AG04450 (cell line): ENCODE measurements around the gene NET1. TPM values are rescaled to one million over a fixed set of nuclear protein-coding genes. Genes with fewer than 3 reads are reported as not detected.

Experiments used
- CTCF ChIA-PET: fragments of 300-600, 350-600 bp; formaldehyde crosslinking; extraction: SDS; loops from one replicate; lab custom pipeline; 2022; ENCODE audit warnings: antibody characterized with exemption, inconsistent platforms; lab: Charles Lee
- POLR2A ChIA-PET: fragments of 350-600 bp; formaldehyde crosslinking; extraction: SDS; loops from one replicate; lab custom pipeline; 2021; ENCODE audit warnings: antibody characterized with exemption, inconsistent platforms; lab: Yijun Ruan, JAX
- DNase-seq: peaks from one replicate; pipeline ENCODE4 v3.0.0-alpha.2; 2011; ENCODE audit warnings: low read depth, low spot score
- H3K27ac ChIP-seq: one replicate; pipeline ENCODE4 v1.5.1; 2012; ENCODE audit warnings: low read depth, low read length, control low read depth
- H3K27me3 ChIP-seq: one replicate; pipeline ENCODE4 v1.6.0; 2012; ENCODE audit warnings: low read length; ENCODE audit not compliant: control insufficient read depth, insufficient read depth
- H3K4me3 ChIP-seq: 2 replicates; pipeline ENCODE4 v1.5.1; 2011; ENCODE audit warnings: mild to moderate bottlenecking, low read depth, low read length, control low read depth
- H3K9me3 ChIP-seq: 2 replicates; pipeline ENCODE4 v1.5.1; 2012; ENCODE audit warnings: low read length; ENCODE audit not compliant: control insufficient read depth, insufficient read depth
- CTCF ChIP-seq: IDR thresholded peaks from 2 replicates; pipeline ENCODE4 v1.5.1; 2011; ENCODE audit warnings: low read depth, low read length, control low read depth, inconsistent platforms
- polyA plus RNA-seq: library from polyadenylated mRNA; depleted of rRNA; stranded (reverse); fragments of >200 nt; gene quantifications from 2 replicates; pipeline ENCODE4 v1.2.3, GENCODE V29; 2011

The NET1 gene
- polyA plus RNA-seq, 1 experiment = 46.8 TPM

- TF ChIP-seq CTCF = no peak
- peaks cover 39% of the 10 kb centered on the region for H3K27me3 ChIP-seq
- H3K4me3 ChIP-seq = no peak overlapping the region
- no peak for DNase-seq
- ChIA-PET POLR2A (no interaction called here), CTCF (no interaction called here)
- peaks cover 6% of the 10 kb centered on the region; the same call in 1 of the 2 replicates for H3K9me3 ChIP-seq
- no peak overlapping the region for H3K27ac ChIP-seq
Measured at GRCh38 chr10:5498791-5499492, 86.6 kb downstream of the NET1 start.

GRCh38 chr10:5499493-5500140, 87.3 kb downstream of the NET1 start, which contains the start of gene CALML5:
TSS of gene CALML5 (minus strand) at chr10:5499570. CDS start at chr10:5499438, 132 bp downstream.
- POLR2A ChIA-PET = no interaction called here
- DNase-seq = no peak
- no peak within 1 kb of the TSS for H3K4me3 ChIP-seq
- CTCF ChIA-PET = no interaction called here
- peaks cover 6% of the 10 kb centered on the region; the same call in 1 of the 2 replicates for H3K9me3 ChIP-seq
- no peak for TF ChIP-seq CTCF
- no peak within 1 kb of the TSS for H3K27ac ChIP-seq
- peaks cover 45% of the 10 kb centered on the region for H3K27me3 ChIP-seq

- CTCF ChIA-PET = no interaction called here
- TF ChIP-seq CTCF = no peak
Measured at GRCh38 chr10:5500162-5500670, 87.9 kb downstream of the NET1 start.

GRCh38 chr10:5500910-5501309, 88.6 kb downstream of the NET1 start:
- Histone ChIP-seq H3K9me3 (peaks cover 6% of the 10 kb centered on the region; the same call in 1 of the 2 replicates), H3K27me3 (peaks cover 49% of the 10 kb centered on the region), H3K27ac (no peak overlapping the region), H3K4me3 (no peak overlapping the region)
- CTCF ChIA-PET = no interaction called here
- DNase-seq = no peak
- POLR2A ChIA-PET = no interaction called here
- no peak for TF ChIP-seq CTCF

More at GRCh38 chr10:5500162-5500670, 87.9 kb downstream of the NET1 start:
- H3K27me3 ChIP-seq = peaks cover 49% of the 10 kb centered on the region
- no peak for DNase-seq
- no peak overlapping the region for H3K27ac ChIP-seq
- no peak overlapping the region for H3K4me3 ChIP-seq
- H3K9me3 ChIP-seq = peaks cover 6% of the 10 kb centered on the region; the same call in 1 of the 2 replicates
- POLR2A ChIA-PET = no interaction called here

GRCh38 chr10:5502061-5502521, 89.7 kb downstream of the NET1 start:
- DNase-seq = no peak
- peaks cover 52% of the 10 kb centered on the region for H3K27me3 ChIP-seq
- H3K27ac ChIP-seq = no peak overlapping the region
- ChIA-PET POLR2A (no interaction called here), CTCF (no interaction called here)
- H3K4me3 ChIP-seq = no peak overlapping the region
- peaks cover 6% of the 10 kb centered on the region; the same call in 1 of the 2 replicates for H3K9me3 ChIP-seq
- no peak for TF ChIP-seq CTCF
